Measurements from ENCODE around the gene PSAP.

DNA sequence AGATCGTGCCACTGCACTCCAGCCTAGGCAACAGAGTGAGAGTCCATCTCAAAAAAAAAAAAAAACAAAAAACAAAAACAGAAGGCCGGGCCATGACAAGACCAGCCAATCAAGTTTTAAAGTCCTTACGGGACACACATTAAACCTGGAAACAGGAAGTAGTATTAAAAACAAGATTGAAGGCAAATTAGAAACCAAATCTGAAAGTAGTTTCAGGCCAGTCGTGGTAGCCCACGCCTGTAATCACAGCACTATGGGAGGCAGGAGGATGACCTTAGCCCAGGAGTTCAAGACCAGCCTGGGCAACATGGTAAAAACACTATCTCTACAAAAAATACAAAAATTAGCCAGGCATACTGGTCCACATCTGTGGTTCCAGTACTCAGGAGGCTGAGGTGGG lies 18.1 kb downstream of the PSAP start:
- TF ChIP-seq POLR2A (IDR thresholded peaks at IDR 0.05): no peak
- TF ChIP-seq POLR2AphosphoS5 (IDR thresholded peaks at IDR 0.05): no peak
- TF ChIP-seq, protein P1, sequence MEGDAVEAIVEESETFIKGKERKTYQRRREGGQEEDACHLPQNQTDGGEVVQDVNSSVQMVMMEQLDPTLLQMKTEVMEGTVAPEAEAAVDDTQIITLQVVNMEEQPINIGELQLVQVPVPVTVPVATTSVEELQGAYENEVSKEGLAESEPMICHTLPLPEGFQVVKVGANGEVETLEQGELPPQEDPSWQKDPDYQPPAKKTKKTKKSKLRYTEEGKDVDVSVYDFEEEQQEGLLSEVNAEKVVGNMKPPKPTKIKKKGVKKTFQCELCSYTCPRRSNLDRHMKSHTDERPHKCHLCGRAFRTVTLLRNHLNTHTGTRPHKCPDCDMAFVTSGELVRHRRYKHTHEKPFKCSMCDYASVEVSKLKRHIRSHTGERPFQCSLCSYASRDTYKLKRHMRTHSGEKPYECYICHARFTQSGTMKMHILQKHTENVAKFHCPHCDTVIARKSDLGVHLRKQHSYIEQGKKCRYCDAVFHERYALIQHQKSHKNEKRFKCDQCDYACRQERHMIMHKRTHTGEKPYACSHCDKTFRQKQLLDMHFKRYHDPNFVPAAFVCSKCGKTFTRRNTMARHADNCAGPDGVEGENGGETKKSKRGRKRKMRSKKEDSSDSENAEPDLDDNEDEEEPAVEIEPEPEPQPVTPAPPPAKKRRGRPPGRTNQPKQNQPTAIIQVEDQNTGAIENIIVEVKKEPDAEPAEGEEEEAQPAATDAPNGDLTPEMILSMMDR (IDR thresholded peaks at IDR 0.05): no peak

Measured in prostate gland (tissue), 2 donors.